GM12865 (cell line): Measurements from ENCODE around the gene PPM1H.
"Not testable (repeated sequence)": the region's sequence is repeated elsewhere in the genome, so short reads cannot be mapped to it uniquely, and the experiment has no call there.

Experiments used
- DNase-seq: peaks from one replicate; pipeline ENCODE4 v3.0.0; 2010; ENCODE audit warnings: low read depth
- H3K4me3 ChIP-seq: 2 replicates; pipeline ENCODE4 v1.5.1; 2011; ENCODE audit warnings: mild to moderate bottlenecking, low read depth, low read length, control low read depth
- TF ChIP-seq, protein P1 (sequence below): IDR thresholded peaks from 2 replicates; pipeline ENCODE4 v1.5.1; 2011; ENCODE audit warnings: low read length, control low read depth, low read depth, inconsistent platforms; ENCODE audit not compliant: insufficient read depth; ENCODE audit errors: missing control alignments

Gene PPM1H

DNA sequence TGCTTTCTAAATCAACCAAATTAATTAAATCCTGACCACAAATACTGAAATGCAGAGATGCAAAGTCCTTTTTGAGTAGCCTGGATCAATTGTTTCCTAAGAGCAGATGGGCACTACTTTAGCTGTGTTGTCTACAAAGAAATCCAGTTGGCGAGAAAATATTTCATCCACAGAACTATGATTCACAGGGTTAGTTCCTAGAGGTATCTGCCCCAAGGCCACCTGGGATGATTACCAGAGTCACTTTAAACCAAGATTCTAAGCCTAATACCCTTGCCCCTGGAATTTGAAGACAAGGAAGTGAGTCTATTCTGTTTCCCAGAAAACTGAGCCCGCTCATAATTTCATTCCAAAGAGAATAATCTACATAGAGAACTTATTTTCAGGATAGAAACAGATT lies 198.4 kb downstream of the PPM1H start:
- no peak for DNase-seq
- TF ChIP-seq, protein P1, sequence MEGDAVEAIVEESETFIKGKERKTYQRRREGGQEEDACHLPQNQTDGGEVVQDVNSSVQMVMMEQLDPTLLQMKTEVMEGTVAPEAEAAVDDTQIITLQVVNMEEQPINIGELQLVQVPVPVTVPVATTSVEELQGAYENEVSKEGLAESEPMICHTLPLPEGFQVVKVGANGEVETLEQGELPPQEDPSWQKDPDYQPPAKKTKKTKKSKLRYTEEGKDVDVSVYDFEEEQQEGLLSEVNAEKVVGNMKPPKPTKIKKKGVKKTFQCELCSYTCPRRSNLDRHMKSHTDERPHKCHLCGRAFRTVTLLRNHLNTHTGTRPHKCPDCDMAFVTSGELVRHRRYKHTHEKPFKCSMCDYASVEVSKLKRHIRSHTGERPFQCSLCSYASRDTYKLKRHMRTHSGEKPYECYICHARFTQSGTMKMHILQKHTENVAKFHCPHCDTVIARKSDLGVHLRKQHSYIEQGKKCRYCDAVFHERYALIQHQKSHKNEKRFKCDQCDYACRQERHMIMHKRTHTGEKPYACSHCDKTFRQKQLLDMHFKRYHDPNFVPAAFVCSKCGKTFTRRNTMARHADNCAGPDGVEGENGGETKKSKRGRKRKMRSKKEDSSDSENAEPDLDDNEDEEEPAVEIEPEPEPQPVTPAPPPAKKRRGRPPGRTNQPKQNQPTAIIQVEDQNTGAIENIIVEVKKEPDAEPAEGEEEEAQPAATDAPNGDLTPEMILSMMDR: no peak
- no peak overlapping the region for H3K4me3 ChIP-seq

DNA sequence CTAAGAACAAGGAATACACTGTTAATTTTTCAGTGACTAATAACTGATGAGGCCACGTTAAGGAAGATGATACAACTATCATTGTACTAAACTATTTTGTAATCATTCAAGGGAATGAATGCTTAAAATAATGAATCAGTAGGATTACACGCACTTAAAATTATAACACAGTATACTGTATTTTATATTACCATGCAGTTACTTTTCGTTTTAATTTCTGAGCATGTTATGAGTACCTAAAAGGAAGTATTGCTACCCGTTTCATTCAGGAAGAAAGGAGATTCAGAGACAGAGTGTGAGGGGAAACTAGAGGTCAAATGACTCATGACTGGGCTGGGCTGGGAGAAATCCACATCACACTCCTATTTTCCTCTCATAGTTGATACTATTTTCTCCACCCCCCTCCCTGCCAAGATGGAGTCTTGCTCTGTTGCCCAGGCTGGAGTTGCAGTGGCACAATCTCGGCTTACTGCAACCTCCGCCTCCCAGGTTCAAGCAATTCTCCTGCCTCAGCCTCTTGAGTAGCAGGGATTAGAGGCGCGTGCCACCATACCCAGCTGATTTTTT lies 202.0 kb downstream of the PPM1H start:
- peak; percentile 39 for DNase-seq
- no peak overlapping the region for H3K4me3 ChIP-seq
- TF ChIP-seq, protein P1: no peak

DNA sequence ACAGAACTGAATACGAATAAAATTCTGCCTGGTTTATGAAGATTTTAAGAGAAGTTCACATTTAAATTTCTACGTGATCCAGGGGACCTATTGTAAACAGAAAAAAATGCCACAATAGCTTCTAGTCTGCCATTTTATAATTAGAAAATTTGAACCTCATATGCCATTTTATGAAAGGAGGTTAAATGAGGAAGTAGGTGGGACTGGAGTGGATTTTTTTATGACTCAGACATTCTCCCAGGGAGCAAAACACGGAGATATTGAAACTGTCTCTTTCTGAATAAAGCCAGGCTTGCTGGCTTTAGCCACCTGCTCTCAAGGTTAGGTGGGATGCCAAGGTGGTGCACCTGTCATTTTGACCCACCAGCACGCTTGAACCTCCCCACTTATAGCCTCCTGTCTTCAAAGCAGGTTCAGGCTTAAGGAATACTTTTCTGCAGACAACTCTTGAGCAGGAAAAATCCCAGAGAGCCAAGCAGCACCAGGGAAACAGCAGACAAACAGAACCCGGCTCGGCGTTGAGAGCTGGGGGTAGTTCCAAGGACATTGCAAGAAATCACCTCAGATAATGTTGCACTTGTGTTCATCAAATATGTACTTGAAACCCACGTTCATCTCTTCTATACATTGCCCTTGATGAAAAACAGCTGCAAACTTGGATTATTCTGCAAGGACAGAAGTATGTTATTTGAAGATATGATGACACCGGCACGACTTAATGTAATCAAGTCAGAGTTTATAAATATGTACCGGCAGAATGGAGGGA lies 203.7 kb downstream of the PPM1H start:
- DNase-seq: peak; percentile 37
- TF ChIP-seq, protein P1: no peak
- H3K4me3 ChIP-seq: no peak overlapping the region

DNA sequence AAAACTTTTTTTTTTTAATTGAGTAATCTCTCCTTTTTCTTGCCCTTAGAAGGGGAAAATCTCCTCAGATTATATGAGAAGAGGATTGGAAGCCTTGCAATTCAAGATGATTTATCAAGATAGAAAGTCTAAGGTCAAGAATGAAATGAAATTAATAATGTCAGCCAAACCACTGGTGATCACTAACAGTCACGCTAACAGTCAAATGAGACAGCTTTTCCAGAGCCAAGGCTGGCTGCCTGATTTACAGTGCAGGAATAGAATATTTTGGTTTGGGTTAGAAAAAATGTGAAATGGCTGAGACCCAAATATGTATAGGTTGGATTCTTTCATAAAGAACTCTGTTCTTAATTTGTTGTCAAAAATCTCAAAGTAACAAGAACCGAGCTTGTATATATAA lies 204.3 kb downstream of the PPM1H start:
- no peak overlapping the region for H3K4me3 ChIP-seq
- TF ChIP-seq, protein P1: no peak
- no peak for DNase-seq

DNA sequence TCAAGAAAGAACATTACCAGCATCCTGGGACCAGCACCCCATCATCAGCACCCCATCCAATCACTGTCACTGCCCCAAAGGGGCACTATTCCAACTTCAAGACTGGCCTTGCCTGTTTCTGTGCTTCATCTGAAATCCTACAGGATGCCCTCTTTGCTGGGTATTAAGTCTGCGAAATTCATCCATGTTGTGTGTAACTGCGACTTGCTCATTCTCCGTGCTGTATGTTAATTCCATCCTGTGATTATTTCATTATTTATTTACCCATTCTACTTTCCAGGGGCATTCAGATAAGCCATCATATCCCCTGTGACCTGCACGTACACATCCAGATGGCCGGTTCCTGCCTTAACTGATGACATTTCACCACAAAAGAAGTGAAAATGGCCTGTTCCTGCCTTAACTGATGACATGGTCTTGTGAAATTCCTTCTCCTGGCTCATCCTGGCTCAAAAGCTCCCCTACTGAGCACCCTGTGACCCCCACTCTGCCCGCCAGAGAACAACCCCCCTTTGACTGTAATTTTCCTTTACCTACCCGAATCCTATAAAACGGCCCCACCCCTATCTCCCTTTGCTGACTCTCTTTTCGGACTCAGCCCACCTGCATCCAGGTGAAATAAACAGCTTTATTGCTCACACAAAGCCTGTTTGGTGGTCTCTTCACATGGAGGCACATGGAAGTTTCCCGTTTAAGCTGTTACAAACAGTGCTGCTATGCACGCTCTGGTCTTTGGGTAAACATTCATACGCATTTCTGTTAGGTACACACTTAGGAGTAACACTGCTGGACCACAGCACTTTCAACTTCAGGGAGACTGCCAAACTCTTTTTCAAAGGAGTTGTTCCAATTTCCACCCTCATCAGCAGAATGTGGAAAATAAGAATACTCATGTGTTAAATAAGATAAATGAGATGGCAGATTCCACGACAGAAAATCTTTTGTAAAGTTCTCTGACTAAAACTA lies 205.1 kb downstream of the PPM1H start:
- not testable (repeated sequence) for DNase-seq, H3K4me3 ChIP-seq

DNA sequence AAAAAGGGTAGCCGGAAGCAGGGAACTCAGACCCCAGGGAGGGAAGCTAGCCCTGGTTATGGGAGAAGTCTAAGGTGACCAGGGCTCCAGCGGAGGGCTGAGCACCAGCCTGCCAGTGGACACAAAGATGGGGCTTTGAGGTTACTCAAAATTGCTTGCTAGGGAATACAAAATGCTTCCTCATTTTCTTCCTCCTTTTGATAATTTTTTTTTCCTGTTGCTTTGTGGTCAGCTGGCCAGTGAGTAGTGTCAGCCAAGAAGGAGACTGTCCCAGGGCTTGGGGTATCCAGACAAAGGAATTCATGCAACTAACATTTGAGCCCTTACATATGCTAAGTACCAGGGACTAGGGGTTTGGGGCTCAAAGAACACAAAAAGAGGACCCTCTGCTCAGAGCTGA lies 206.2 kb downstream of the PPM1H start:
- H3K4me3 ChIP-seq: no peak overlapping the region
- TF ChIP-seq, protein P1: no peak
- no peak for DNase-seq

DNA sequence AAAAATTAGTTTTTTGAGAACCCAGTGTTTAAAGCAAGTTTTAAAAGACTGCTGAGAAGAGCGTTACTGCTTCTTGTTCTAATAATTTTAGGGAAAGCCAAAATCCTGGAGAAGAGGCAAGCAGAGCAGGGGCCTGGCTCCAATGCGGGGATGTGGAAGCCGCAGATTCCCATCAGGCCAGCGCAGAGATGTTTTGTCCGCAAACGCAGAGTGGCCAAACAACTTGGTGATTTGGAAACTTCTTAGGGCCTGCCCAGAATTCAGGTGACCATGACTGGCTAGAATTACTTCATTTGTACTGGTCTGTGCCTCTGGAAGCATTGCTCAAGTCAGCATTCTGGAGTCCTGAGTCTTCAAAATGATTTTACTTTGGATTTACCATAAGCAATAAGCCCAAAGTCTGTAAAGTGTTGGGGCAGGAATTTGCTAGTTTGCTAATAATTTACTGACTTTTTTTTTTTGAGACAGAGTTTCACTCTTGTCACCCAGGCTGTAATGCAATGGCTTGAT lies 208.4 kb downstream of the PPM1H start:
- DNase-seq: no peak
- TF ChIP-seq, protein P1: no peak
- no peak overlapping the region for H3K4me3 ChIP-seq
